ENCODE data around the gene KCNMB4.

GRCh38 chr12:70456953-70457352 lies 90.9 kb downstream of the KCNMB4 start:
- TF ChIP-seq GATA2 (IDR thresholded peaks at IDR 0.05; ENCODE audit: low read depth, low read length) (no peak), GATA3 (IDR thresholded peaks at IDR 0.05; ENCODE audit: low read depth, low read length) (no peak)

Measured in SH-SY5Y (cell line).